K562 (cell line): Measurements from ENCODE around the gene USP7. TPM values are rescaled to one million over a fixed set of nuclear protein-coding genes. Genes with fewer than 3 reads are reported as not detected.

Source experiments
- ATAC-seq: fragments of 200-7000 bp; cut with Tn5 transposase; 3 replicates; pipeline ENCODE4 v1.9.1; 2020; ENCODE audit warnings: moderate library complexity
- BruUV-seq: library from RNA; stranded (reverse); fragments of 400-500 nt; replicated peaks from 2 replicates; lab custom pipeline; 2021; lab: Mats Ljungman, UMichigan
- CTCF ChIA-PET: fragments of 300-600 bp; formaldehyde crosslinking; extraction: SDS; loops from one replicate; lab custom pipeline; 2021; ENCODE audit warnings: low intra/inter-chr PET ratio; lab: Yijun Ruan, JAX
- POLR2A ChIA-PET: fragments of 300-600, 350-650 bp; sonication (Branson Sonifier 250); formaldehyde crosslinking; extraction: SDS; loops from one replicate; lab custom pipeline; 2021; ENCODE audit warnings: antibody characterized with exemption, inconsistent platforms; lab: Yijun Ruan, JAX
- DNase-seq, 4 experiments: peaks; one replicate each; pipeline versions ENCODE4 v3.0.0 to v3.0.0-alpha.2; 2011 to 2018; ENCODE audit warnings: low spot score in 3 of 4, mixed read lengths in 3 of 4; ENCODE audit errors: extremely low read depth in 1 of 4
- FAIRE-seq: peaks from 2 replicates; lab custom pipeline; 2011; peaks lifted over from hg19 to GRCh38; lab: Jason Lieb, UNC
- H2AFZ ChIP-seq: 2 replicates; pipeline ENCODE4 v1.6.0; 2011; ENCODE audit warnings: low read depth, low read length, control low read depth, inconsistent platforms
- H3K27ac ChIP-seq: fragments of 200-600 bp; 3 replicates; pipeline ENCODE4 v1.8.0; 2011; ENCODE audit warnings: low read depth, mild to moderate bottlenecking, control low read depth, inconsistent platforms, low read length, moderate library complexity, mixed read lengths; ENCODE audit errors: extremely low read depth
- H3K27me3 ChIP-seq, 2 experiments: fragments of 300-600 bp in 1 of 2; 2 replicates in 1 of 2; 3 replicates in 1 of 2; pipeline versions ENCODE4 v1.6.0 to v1.8.0; 2011; ENCODE audit warnings: inconsistent platforms in 2 of 2, low read length in 2 of 2, mild to moderate bottlenecking in 1 of 2, mixed read lengths in 1 of 2, moderate library complexity in 1 of 2; ENCODE audit not compliant: control insufficient read depth in 2 of 2, insufficient read depth in 2 of 2
- H3K36me3 ChIP-seq: fragments of 300-600 bp; 3 replicates; pipeline ENCODE4 v1.8.0; 2011; ENCODE audit warnings: mild to moderate bottlenecking, low read length, inconsistent platforms; ENCODE audit not compliant: control insufficient read depth, insufficient read depth
- H3K4me1 ChIP-seq, 2 experiments: fragments of 200-600 bp in 1 of 2; replicated peaks in 1 of 2; 2 replicates in 1 of 2; 3 replicates in 1 of 2; pipeline versions ENCODE4 v1.5.1 to v1.8.0; 2011; ENCODE audit warnings: inconsistent platforms in 2 of 2, low read length in 2 of 2, mild to moderate bottlenecking in 1 of 2, mixed read lengths in 1 of 2, moderate library complexity in 1 of 2; ENCODE audit not compliant: control insufficient read depth in 2 of 2, insufficient read depth in 2 of 2
- H3K4me2 ChIP-seq: 2 replicates; pipeline ENCODE4 v1.6.1; 2011; ENCODE audit warnings: low read length, control low read depth, inconsistent platforms, mixed read lengths; ENCODE audit not compliant: insufficient read depth
- H3K4me3 ChIP-seq: fragments of 200-600 bp; sonication (generic), shearing (Covaris generic); 2 replicates; pipeline ENCODE4 v1.5.1; 2016; ENCODE audit warnings: control low read depth, inconsistent platforms
- H3K79me2 ChIP-seq: fragments of 200-600 bp; 3 replicates; pipeline ENCODE4 v1.8.0; 2011; ENCODE audit warnings: low read length, inconsistent platforms; ENCODE audit not compliant: control insufficient read depth, insufficient read depth
- H3K9ac ChIP-seq, 2 experiments: 2 replicates each; pipeline versions ENCODE4 v1.6.0 to v1.6.1; 2011; ENCODE audit warnings: low read depth in 2 of 2, low read length in 2 of 2, control low read depth in 1 of 2, inconsistent platforms in 1 of 2, mild to moderate bottlenecking in 1 of 2, mixed read lengths in 1 of 2; ENCODE audit not compliant: insufficient read depth in 1 of 2
- H3K9me1 ChIP-seq: one replicate; pipeline ENCODE4 v1.6.0; 2011; ENCODE audit warnings: inconsistent platforms, mild to moderate bottlenecking, low read length, moderate library complexity; ENCODE audit not compliant: control insufficient read depth, insufficient read depth
- H3K9me3 ChIP-seq: replicated peaks from 2 replicates; pipeline ENCODE4 v1.5.1; 2011; ENCODE audit warnings: low read depth, low read length, inconsistent platforms; ENCODE audit not compliant: control insufficient read depth, insufficient read depth
- H4K20me1 ChIP-seq: replicated peaks from 2 replicates; pipeline ENCODE4 v1.6.1; 2011; ENCODE audit warnings: low read length, inconsistent platforms, mixed read lengths; ENCODE audit not compliant: control insufficient read depth, insufficient read depth
- DIDO1 ChIP-seq: fragments of 450-650 bp; IDR thresholded peaks from 2 replicates; pipeline ENCODE4 v1.6.1; 2016; ENCODE audit warnings: low read depth, missing biosample characterization, missing genetic modification characterization
- FOXA3 ChIP-seq, 2 experiments: fragments of 450-650 bp in 1 of 2; sonication (generic) in 1 of 2; formaldehyde crosslinking; IDR thresholded peaks in 1 of 2; conservative IDR thresholded peaks in 1 of 2; 2 replicates each; pipeline versions ENCODE4 v1.4.0 to v1.8.0; 2020 to 2022; ENCODE audit warnings: mild to moderate bottlenecking in 2 of 2, missing genetic modification reagents in 1 of 2
- HDAC6 ChIP-seq: IDR thresholded peaks from 2 replicates; pipeline ENCODE4 v1.6.1; 2012; ENCODE audit warnings: low read depth, mild to moderate bottlenecking, control low read depth, inconsistent platforms, low read length, moderate library complexity
- POLR2A ChIP-seq: fragments of 450-650 bp; conservative IDR thresholded peaks from 2 replicates; pipeline ENCODE4 v1.6.1; 2016
- POLR2G ChIP-seq: fragments of 200-400 bp; formaldehyde crosslinking; IDR thresholded peaks from 2 replicates; pipeline ENCODE4 v1.6.1; 2017; ENCODE audit warnings: low read depth, mild to moderate bottlenecking, antibody characterized with exemption, low read length, moderate library complexity
- RBM22 ChIP-seq: fragments of 200-400 bp; formaldehyde crosslinking; IDR thresholded peaks from 2 replicates; pipeline ENCODE4 v1.6.1; 2018; ENCODE audit warnings: low read length, low read depth; ENCODE audit not compliant: poor library complexity, severe bottlenecking
- ZNF431 ChIP-seq: sonication (generic); formaldehyde crosslinking; IDR thresholded peaks from 2 replicates; pipeline ENCODE4 v1.8.0; 2022; ENCODE audit warnings: mild to moderate bottlenecking, missing genetic modification reagents
- WGBS: fragments of 100-300 bp; shearing (Covaris generic); methylation state at CpG from one replicate; pipeline ENCODE4 v1.1.6; 2016; ENCODE audit warnings: low coverage, mixed read lengths; ENCODE audit not compliant: insufficient coverage; ENCODE audit errors: missing lambda C conversion rate; 5-methylcytosine and 5-hydroxymethylcytosine counted together
- in situ Hi-C: fragments of 300-500 bp; cut with MboI; formaldehyde crosslinking; loops from 4 replicates; pipeline ENCODE4 v1.15.0; 2018; ENCODE audit warnings: inconsistent platforms, mixed read lengths
- intact Hi-C: fragments of 100-400 bp; cut with micrococcal nuclease; formaldehyde crosslinking; loops from 2 replicates; pipeline ENCODE4 v1.14.2; 2022
- polyA plus RNA-seq, 8 experiments: library from polyadenylated mRNA; depleted of rRNA in 4 of 8; stranded (reverse) in 5 of 8; unstranded in 3 of 8; fragments of >200 nt; fragmentation: Nextera tagmentation in 2 of 8; fragmentation: Illumina TruSeq in 1 of 8; extraction: Ambion mirVana in 2 of 8; extraction: Trizol in 1 of 8; gene quantifications; 2 replicates each; pipeline versions ENCODE4 v1.2.1 to v1.2.3, GENCODE V29; 2011 to 2014; ENCODE audit warnings: inconsistent platforms in 1 of 8, missing spikeins in 1 of 8
- total RNA-seq, 7 experiments: library from RNA; depleted of rRNA in 6 of 7; stranded (reverse); fragments of >200 nt in 6 of 7; fragmentation: Illumina TruSeq in 2 of 7; extraction: Trizol in 2 of 7; gene quantifications; 2 replicates each; pipeline versions ENCODE4 v1.2.1 to v1.2.3, GENCODE V29; 2011 to 2021; ENCODE audit warnings: low replicate concordance in 1 of 7

Gene USP7
- total and polyA plus RNA-seq, 9 of the 15 experiments (the other 6 are each of a cell fraction or from before 2014, with no cell fraction given) = 17.1 to 145 (median 57.9) TPM

- DNase-seq = no peak
- no TSS peak for BruUV-seq
- CTCF ChIA-PET = no interaction called here
- intact Hi-C loops (no loop called here), in situ Hi-C loops (no loop called here)
- H2AFZ ChIP-seq = no peak overlapping the region
- no peak overlapping the region for H3K27ac ChIP-seq
- no peaks in the 10 kb centered on the region for H3K79me2 ChIP-seq
- peaks cover 4% of the 10 kb centered on the region for H3K9me1 ChIP-seq
- no peak for ATAC-seq
- H4K20me1 ChIP-seq = peaks cover 26% of the 10 kb centered on the region; the same call in 1 of the 2 replicates
- H3K9me3 ChIP-seq = no peaks in the 10 kb centered on the region
- TF ChIP-seq FOXA3 (CRISPR knock-in tag; conservative IDR thresholded peaks at IDR 0.05 in 1 of 2, IDR thresholded peaks at IDR 0.05 in 1 of 2) (no peak), POLR2A (peak; percentile 44), DIDO1 (no peak), RBM22 (peak; percentile 75), POLR2G (peak; percentile 74), ZNF431 (CRISPR knock-in tag) (no peak), HDAC6 (no peak)
- H3K4me2 ChIP-seq = no peak overlapping the region
- no peak overlapping the region for H3K4me3 ChIP-seq
- POLR2A ChIA-PET = interaction anchor here (0.9 to 1.1 kb wide), 2 partner anchors 14 to 233 kb away, joined by 3 to 5 read pairs; no protein-coding TSS in a partner anchor
- H3K4me1 ChIP-seq = peaks cover 6 to 40% of the 10 kb centered on the region in 2 experiments; a peak in 4 of 5 replicates
- peak overlapping the region in 1 of 2 experiments; percentile 24; a peak in 1 of 4 replicates for H3K9ac ChIP-seq
- no peak for FAIRE-seq
- peaks cover 49% of the 10 kb centered on the region; the same call in 2 of the 3 replicates for H3K36me3 ChIP-seq
- H3K27me3 ChIP-seq = no peaks in the 10 kb centered on the region
- 90% methylated on average over 23 of the region's 23 CpGs for WGBS
Observed at GRCh38 chr16:8888951-8889892, 74.5 kb downstream of the USP7 start.
